IPS-15b (cell line): ENCODE results near the gene FOXA3.

ENCODE experiments used
- H3K27me3 ChIP-seq: one replicate; pipeline ENCODE4 v1.6.1; 2013; ENCODE audit warnings: low read length; ENCODE audit not compliant: control insufficient read depth, insufficient read depth
- H3K36me3 ChIP-seq: one replicate; pipeline ENCODE4 v1.6.1; 2013; ENCODE audit warnings: low read length; ENCODE audit not compliant: control insufficient read depth, insufficient read depth
- H3K4me1 ChIP-seq: one replicate; pipeline ENCODE4 v1.6.1; 2013; ENCODE audit warnings: mild to moderate bottlenecking, low read length; ENCODE audit not compliant: control insufficient read depth, insufficient read depth
- H3K4me3 ChIP-seq: one replicate; pipeline ENCODE4 v1.5.1; 2013; ENCODE audit warnings: low read depth, low read length
- H3K9ac ChIP-seq: one replicate; pipeline ENCODE4 v1.6.1; 2013; ENCODE audit warnings: low read depth, mild to moderate bottlenecking, low read length
- H3K9me3 ChIP-seq: one replicate; pipeline ENCODE4 v1.6.1; 2013; ENCODE audit warnings: mild to moderate bottlenecking, low read length; ENCODE audit not compliant: control insufficient read depth, insufficient read depth

FOXA3 gene

GRCh38 chr19:45822716-45823115 lies 41.4 kb upstream of the FOXA3 start:
- no peak overlapping the region for H3K9ac ChIP-seq
- H3K4me3 ChIP-seq: no peak overlapping the region
- no peaks in the 10 kb centered on the region for H3K27me3 ChIP-seq
- peaks cover 72% of the 10 kb centered on the region for H3K36me3 ChIP-seq
- H3K4me1 ChIP-seq: peaks cover 3% of the 10 kb centered on the region
- no peaks in the 10 kb centered on the region for H3K9me3 ChIP-seq

- Histone ChIP-seq H3K4me3 (no peak overlapping the region), H3K36me3 (peaks cover 75% of the 10 kb centered on the region), H3K4me1 (peaks cover 3% of the 10 kb centered on the region), H3K27me3 (no peaks in the 10 kb centered on the region), H3K9ac (no peak overlapping the region), H3K9me3 (no peaks in the 10 kb centered on the region)
Measured at GRCh38 chr19:45823182-45823581, 40.9 kb upstream of the FOXA3 start.

- no peak overlapping the region for H3K4me3 ChIP-seq
- no peaks in the 10 kb centered on the region for H3K27me3 ChIP-seq
- H3K4me1 ChIP-seq: peaks cover 3% of the 10 kb centered on the region
- H3K9me3 ChIP-seq: no peaks in the 10 kb centered on the region
- peaks cover 82% of the 10 kb centered on the region for H3K36me3 ChIP-seq
- no peak overlapping the region for H3K9ac ChIP-seq
Measured at GRCh38 chr19:45824041-45824471, 40.1 kb upstream of the FOXA3 start.

- H3K27me3 ChIP-seq: no peaks in the 10 kb centered on the region
- H3K36me3 ChIP-seq: peaks cover 85% of the 10 kb centered on the region
- H3K4me3 ChIP-seq: no peak overlapping the region
- no peaks in the 10 kb centered on the region for H3K9me3 ChIP-seq
- no peaks in the 10 kb centered on the region for H3K4me1 ChIP-seq
- no peak overlapping the region for H3K9ac ChIP-seq
Measured at GRCh38 chr19:45824531-45825262, 39.4 kb upstream of the FOXA3 start.

GRCh38 chr19:45825263-45825605 lies 38.9 kb upstream of the FOXA3 start:
- Histone ChIP-seq H3K4me3 (no peak overlapping the region), H3K9me3 (no peaks in the 10 kb centered on the region), H3K36me3 (peaks cover 86% of the 10 kb centered on the region), H3K9ac (no peak overlapping the region), H3K4me1 (no peaks in the 10 kb centered on the region), H3K27me3 (no peaks in the 10 kb centered on the region)

GRCh38 chr19:45825917-45826893 lies 37.9 kb upstream of the FOXA3 start:
- Histone ChIP-seq H3K4me1 (no peaks in the 10 kb centered on the region), H3K9me3 (no peaks in the 10 kb centered on the region), H3K9ac (no peak overlapping the region), H3K36me3 (peaks cover 84% of the 10 kb centered on the region), H3K4me3 (no peak overlapping the region), H3K27me3 (no peaks in the 10 kb centered on the region)

- Histone ChIP-seq H3K4me1 (no peaks in the 10 kb centered on the region), H3K27me3 (no peaks in the 10 kb centered on the region), H3K9ac (no peak overlapping the region), H3K9me3 (no peaks in the 10 kb centered on the region), H3K4me3 (no peak overlapping the region), H3K36me3 (peaks cover 85% of the 10 kb centered on the region)
Measured at GRCh38 chr19:45826934-45827333, 37.2 kb upstream of the FOXA3 start.

GRCh38 chr19:45827459-45828093 lies 36.5 kb upstream of the FOXA3 start:
- Histone ChIP-seq H3K36me3 (peaks cover 87% of the 10 kb centered on the region), H3K4me3 (no peak overlapping the region), H3K4me1 (no peaks in the 10 kb centered on the region), H3K9ac (no peak overlapping the region), H3K27me3 (no peaks in the 10 kb centered on the region), H3K9me3 (no peaks in the 10 kb centered on the region)

GRCh38 chr19:45828523-45828922 lies 35.6 kb upstream of the FOXA3 start:
- H3K36me3 ChIP-seq: peaks cover 82% of the 10 kb centered on the region
- H3K4me3 ChIP-seq: no peak overlapping the region

GRCh38 chr19:45828945-45829344 lies 35.2 kb upstream of the FOXA3 start:
- Histone ChIP-seq H3K36me3 (peaks cover 80% of the 10 kb centered on the region), H3K4me3 (no peak overlapping the region), H3K9me3 (no peaks in the 10 kb centered on the region), H3K4me1 (no peaks in the 10 kb centered on the region), H3K27me3 (no peaks in the 10 kb centered on the region), H3K9ac (no peak overlapping the region)

More at GRCh38 chr19:45828523-45828922, 35.6 kb upstream of the FOXA3 start:
- H3K9ac ChIP-seq: no peak overlapping the region
- no peaks in the 10 kb centered on the region for H3K4me1 ChIP-seq
- H3K9me3 ChIP-seq: no peaks in the 10 kb centered on the region
- H3K27me3 ChIP-seq: no peaks in the 10 kb centered on the region

GRCh38 chr19:45834970-45835369 lies 29.2 kb upstream of the FOXA3 start:
- H3K36me3 ChIP-seq: peaks cover 59% of the 10 kb centered on the region
- H3K4me3 ChIP-seq: no peak overlapping the region
- H3K27me3 ChIP-seq: no peaks in the 10 kb centered on the region
- H3K9ac ChIP-seq: no peak overlapping the region
- H3K4me1 ChIP-seq: no peaks in the 10 kb centered on the region
- H3K9me3 ChIP-seq: no peaks in the 10 kb centered on the region
